Measurements from ENCODE around the gene PDZD4. TPM values are rescaled to one million over a fixed set of nuclear protein-coding genes. Genes with fewer than 3 reads are reported as not detected.

Gene PDZD4
- polyA plus RNA-seq, 1 of the 3 experiments (the other 2 are of a cell fraction) = 1.9 TPM

- TF ChIP-seq MEF2A (IDR thresholded peaks at IDR 0.05; ENCODE audit: borderline replicate concordance, low read depth) = no peak
- TF ChIP-seq NRF1 (IDR thresholded peaks at IDR 0.05; ENCODE audit: low read depth, low read length) = no peak
- TF ChIP-seq CHD2 (IDR thresholded peaks at IDR 0.05; ENCODE audit: low read length, partially characterized antibody) = no peak
Observed at GRCh38 chrX:153874085-153874365, 43.7 kb upstream of the PDZD4 start (continued).

- CTCF ChIA-PET = interaction anchor here (0.9 to 1.9 kb wide), 6 partner anchors 11 to 110 kb away, joined by 3 to 6 read pairs (median 4); partner anchors contain the start of gene PLXNB3
Observed at GRCh38 chrX:153873282-153874084, 43.1 kb upstream of the PDZD4 start.

GRCh38 chrX:153871946-153872878 is 41.9 kb upstream of the PDZD4 start:
- Histone ChIP-seq H3K4me2 (no peak overlapping the region), H3K9me3 (no peaks in the 10 kb centered on the region), H3K27ac (ENCODE audit: low read depth in 2 of 2, low read length in 1 of 2) (peak overlapping the region in 1 of 2 experiments; percentile 66; a peak in 2 of 4 replicates), H2AFZ (ENCODE audit: low read depth) (no peak overlapping the region), H4K20me1 (ENCODE audit: insufficient read depth) (peaks cover 7% of the 10 kb centered on the region; the same call in 1 of the 2 replicates), H3F3A (replicated peaks; ENCODE audit: insufficient read depth) (no peaks in the 10 kb centered on the region), H3K79me2 (ENCODE audit: insufficient read depth) (no peaks in the 10 kb centered on the region), H3K4me3 (ENCODE audit: low read depth in 2 of 2, low read length in 1 of 2) (no peak overlapping the region), H3K4me1 (ENCODE audit: control insufficient read depth in 1 of 2, insufficient read depth in 2 of 2, low read depth in 1 of 2, low read length in 1 of 2) (peaks cover 0 to 38% of the 10 kb centered on the region in 2 experiments; a peak in 1 of 4 replicates), H3K9me2 (no peaks in the 10 kb centered on the region), H3K9ac (no peak overlapping the region), H3K36me3 (replicated peaks in 1 of 2; ENCODE audit: control insufficient read depth in 1 of 2, insufficient read depth in 2 of 2, low read length in 1 of 2) (no peaks in the 10 kb centered on the region), H3K27me3 (ENCODE audit: insufficient read depth) (no peaks in the 10 kb centered on the region)
- ChIA-PET POLR2A (interaction anchor here (1.1 kb wide), 1 partner anchor 78 kb away, joined by 3 read pairs; the partner anchor contains the start of genes IDH3G and SSR4), CTCF (interaction anchor here (0.8 to 1.9 kb wide), 6 partner anchors 20 to 108 kb away, joined by 3 to 6 read pairs (median 5); partner anchors contain the start of gene PLXNB3)
- 52% methylated on average over 18 of the region's 29 CpGs for WGBS (ENCODE audit: low lambda C conversion rate)
- TF ChIP-seq MAX (IDR thresholded peaks at IDR 0.05; ENCODE audit: low read depth) (no peak), FOXM1 (IDR thresholded peaks at IDR 0.05; ENCODE audit: low read depth) (no peak), GABPA (IDR thresholded peaks at IDR 0.05; ENCODE audit: low read depth) (no peak), TEAD4 (IDR thresholded peaks at IDR 0.05; ENCODE audit: borderline replicate concordance, insufficient read depth) (no peak), FOSL2 (IDR thresholded peaks at IDR 0.05; ENCODE audit: borderline replicate concordance, low read depth) (no peak), TCF12 (IDR thresholded peaks at IDR 0.05) (no peak), RXRA (IDR thresholded peaks at IDR 0.05; ENCODE audit: borderline replicate concordance, low read depth) (no peak)
- DNase-seq = peak; percentile 23

More at GRCh38 chrX:153873282-153874084, 43.1 kb upstream of the PDZD4 start:
- H3K27ac ChIP-seq (ENCODE audit: low read depth in 2 of 2, low read length in 1 of 2) = peak overlapping the region in 1 of 2 experiments; percentile 92; a peak in 2 of 4 replicates
- TF ChIP-seq FOXJ3 (CRISPR knock-in tag; IDR thresholded peaks at IDR 0.05) (peak; percentile 73; the same call in 1 of the 2 replicates), NRF1 (IDR thresholded peaks at IDR 0.05; ENCODE audit: low read depth, low read length) (no peak), EP300 (IDR thresholded peaks at IDR 0.05; ENCODE audit: borderline replicate concordance in 1 of 2, low read depth in 1 of 2, low read length in 1 of 2) (peak in 1 of 2 experiments; percentile 65; a peak in 2 of 4 replicates), RCOR1 (IDR thresholded peaks at IDR 0.05; ENCODE audit: low read length) (peak; percentile 45; the same call in 1 of the 2 replicates), CHD2 (IDR thresholded peaks at IDR 0.05; ENCODE audit: low read length, partially characterized antibody) (peak; percentile 36), USF2 (IDR thresholded peaks at IDR 0.05; ENCODE audit: borderline replicate concordance, low read depth, low read length) (no peak), MXI1 (IDR thresholded peaks at IDR 0.05; ENCODE audit: low read depth, low read length) (0 out of 2 replicates have a peak, but pooled peaks have one; percentile 21)
- no peaks in the 10 kb centered on the region for H3F3A ChIP-seq (replicated peaks; ENCODE audit: insufficient read depth)
- WGBS (ENCODE audit: low lambda C conversion rate) = 0% methylated on average over 5 of the region's 7 CpGs
- H3K9me2 ChIP-seq = no peaks in the 10 kb centered on the region
- H3K4me3 ChIP-seq (ENCODE audit: low read depth in 2 of 2, low read length in 1 of 2) = peak overlapping the region in 1 of 2 experiments; percentile 34; a peak in 1 of 4 replicates
- H2AFZ ChIP-seq (ENCODE audit: low read depth) = no peak overlapping the region
- peak; percentile 90 for DNase-seq
- no peak overlapping the region for H3K4me2 ChIP-seq
- POLR2A ChIA-PET = interaction anchor here (0.6 to 1.6 kb wide), 7 partner anchors 8 to 79 kb away, joined by 3 to 5 read pairs (median 4); partner anchors contain the start of genes IDH3G, L1CAM and SSR4
- H3K27me3 ChIP-seq (ENCODE audit: insufficient read depth) = 0 out of 2 replicates have a peak, but pooled peaks cover under 1% of the 10 kb centered on the region
- H3K9me3 ChIP-seq = no peaks in the 10 kb centered on the region
- H3K9ac ChIP-seq = no peak overlapping the region
- H3K79me2 ChIP-seq (ENCODE audit: insufficient read depth) = no peaks in the 10 kb centered on the region
- no peaks in the 10 kb centered on the region for H3K36me3 ChIP-seq (replicated peaks in 1 of 2; ENCODE audit: control insufficient read depth in 1 of 2, insufficient read depth in 2 of 2, low read length in 1 of 2)
- peaks cover 0 to 48% of the 10 kb centered on the region in 2 experiments; a peak in 1 of 4 replicates for H3K4me1 ChIP-seq (ENCODE audit: control insufficient read depth in 1 of 2, insufficient read depth in 2 of 2, low read depth in 1 of 2, low read length in 1 of 2)
- H4K20me1 ChIP-seq (ENCODE audit: insufficient read depth) = peaks cover 7% of the 10 kb centered on the region; the same call in 1 of the 2 replicates
